Choroid plexus epithelial cell (primary cell): Measurements from ENCODE around the gene LLPH.
A peak's percentile ranks its signal among the peaks of the same experiment; 100 is the strongest.

ENCODE experiments used
- DNase-seq: peaks from one replicate; pipeline ENCODE4 v3.0.0-alpha.2; 2010; ENCODE audit warnings: low read depth
- H3K4me3 ChIP-seq: 2 replicates; pipeline ENCODE4 v1.5.1; 2011; ENCODE audit warnings: low read depth, mild to moderate bottlenecking, control low read depth, low read length, moderate library complexity
- CTCF ChIP-seq: conservative IDR thresholded peaks from 2 replicates; pipeline ENCODE4 v1.5.1; 2011; ENCODE audit warnings: low read depth, mild to moderate bottlenecking, control low read depth, inconsistent platforms, low read length, moderate library complexity

Gene LLPH

GRCh38 chr12:66166561-66166960, 36.0 kb upstream of the LLPH start:
- H3K4me3 ChIP-seq: no peak overlapping the region
- TF ChIP-seq CTCF: no peak

GRCh38 chr12:66165141-66165540, 34.6 kb upstream of the LLPH start:
- H3K4me3 ChIP-seq: no peak overlapping the region
- no peak for TF ChIP-seq CTCF
- DNase-seq: no peak

More at GRCh38 chr12:66166561-66166960, 36.0 kb upstream of the LLPH start:
- DNase-seq: no peak

GRCh38 chr12:66164349-66164821, 33.8 kb upstream of the LLPH start:
- H3K4me3 ChIP-seq: no peak overlapping the region
- DNase-seq: peak; percentile 8
- TF ChIP-seq CTCF: no peak

GRCh38 chr12:66163289-66163688, 32.7 kb upstream of the LLPH start:
- DNase-seq: no peak
- H3K4me3 ChIP-seq: no peak overlapping the region
- no peak for TF ChIP-seq CTCF

- no peak overlapping the region for H3K4me3 ChIP-seq
- DNase-seq: no peak
- TF ChIP-seq CTCF: no peak
These were observed 32.2 kb upstream of the LLPH start for GRCh38 chr12:66162701-66163100.

GRCh38 chr12:66160704-66161103, 30.2 kb upstream of the LLPH start:
- TF ChIP-seq CTCF: no peak
- H3K4me3 ChIP-seq: no peak overlapping the region
- no peak for DNase-seq

GRCh38 chr12:66159123-66159522, 28.6 kb upstream of the LLPH start:
- TF ChIP-seq CTCF: no peak
- H3K4me3 ChIP-seq: no peak overlapping the region
- DNase-seq: no peak
